Fibroblast of mammary gland (primary cell): ENCODE data around the gene DEPP1.

Experiments
- DNase-seq: peaks from one replicate; pipeline ENCODE4 v3.0.0-alpha.2; 2010; ENCODE audit warnings: low read depth
- H3K4me3 ChIP-seq: 2 replicates; pipeline ENCODE4 v1.5.1; 2011; ENCODE audit warnings: low read depth, mild to moderate bottlenecking, low read length, moderate library complexity; ENCODE audit not compliant: control insufficient read depth
- CTCF ChIP-seq: conservative IDR thresholded peaks from 2 replicates; pipeline ENCODE4 v1.5.1; 2011; ENCODE audit warnings: low read depth, low read length, inconsistent platforms; ENCODE audit not compliant: control insufficient read depth, insufficient read depth

DEPP1 gene

GRCh38 chr10:44970812-44971395, 7.7 kb downstream of the DEPP1 start:
- no peak for DNase-seq
- TF ChIP-seq CTCF, result no peak
- H3K4me3 ChIP-seq, result no peak overlapping the region

GRCh38 chr10:44969854-44970253, 8.8 kb downstream of the DEPP1 start:
- DNase-seq, result no peak
- no peak for TF ChIP-seq CTCF
- H3K4me3 ChIP-seq, result no peak overlapping the region

- no peak for TF ChIP-seq CTCF
- H3K4me3 ChIP-seq, result no peak overlapping the region
- no peak for DNase-seq
Observed at GRCh38 chr10:44968500-44969400, 9.9 kb downstream of the DEPP1 start.

- peak; percentile 43 for DNase-seq
- H3K4me3 ChIP-seq, result no peak overlapping the region
- no peak for TF ChIP-seq CTCF
Observed at GRCh38 chr10:44968091-44968490, 10.5 kb downstream of the DEPP1 start.

GRCh38 chr10:44967616-44968015, 11.0 kb downstream of the DEPP1 start:
- H3K4me3 ChIP-seq, result no peak overlapping the region
- TF ChIP-seq CTCF, result no peak
- DNase-seq, result no peak

- H3K4me3 ChIP-seq, result no peak overlapping the region
- peak; percentile 17 for TF ChIP-seq CTCF
- no peak for DNase-seq
Observed at GRCh38 chr10:44966816-44967509, 11.6 kb downstream of the DEPP1 start.
